ENCODE measurements around the gene SNX30. TPM values are rescaled to one million over a fixed set of nuclear protein-coding genes. Genes with fewer than 3 reads are reported as not detected.

The SNX30 gene
- total RNA-seq, 1 donor from 2014 or later: 67.5 TPM

- peaks cover 9% of the 10 kb centered on the region for H3K9me3 ChIP-seq
- H3K36me3 ChIP-seq: no peaks in the 10 kb centered on the region
- DNase-seq (no peak), ATAC-seq (no peak)
- H3K27ac ChIP-seq: no peak overlapping the region
- peaks cover 18% of the 10 kb centered on the region for H3K4me1 ChIP-seq
- intact Hi-C loops (cut with DNase I): no loop called here
- H3K27me3 ChIP-seq (ENCODE audit: low read depth): no peaks in the 10 kb centered on the region
- no peak for TF ChIP-seq CTCF (IDR thresholded peaks at IDR 0.05)
- H3K4me3 ChIP-seq: no peak overlapping the region
Observed at GRCh38 chr9:112764837-112765236, 14.3 kb downstream of the SNX30 start.

GRCh38 chr9:112765281-112765680 is 14.7 kb downstream of the SNX30 start:
- Histone ChIP-seq H3K4me3 (no peak overlapping the region), H3K4me1 (peaks cover 14% of the 10 kb centered on the region), H3K27ac (no peak overlapping the region), H3K27me3 (ENCODE audit: low read depth) (no peaks in the 10 kb centered on the region), H3K9me3 (peaks cover 9% of the 10 kb centered on the region), H3K36me3 (no peaks in the 10 kb centered on the region)
- no peak for DNase-seq
- intact Hi-C loops (cut with DNase I): no loop called here
- TF ChIP-seq CTCF (IDR thresholded peaks at IDR 0.05): no peak
- no peak for ATAC-seq

DNA sequence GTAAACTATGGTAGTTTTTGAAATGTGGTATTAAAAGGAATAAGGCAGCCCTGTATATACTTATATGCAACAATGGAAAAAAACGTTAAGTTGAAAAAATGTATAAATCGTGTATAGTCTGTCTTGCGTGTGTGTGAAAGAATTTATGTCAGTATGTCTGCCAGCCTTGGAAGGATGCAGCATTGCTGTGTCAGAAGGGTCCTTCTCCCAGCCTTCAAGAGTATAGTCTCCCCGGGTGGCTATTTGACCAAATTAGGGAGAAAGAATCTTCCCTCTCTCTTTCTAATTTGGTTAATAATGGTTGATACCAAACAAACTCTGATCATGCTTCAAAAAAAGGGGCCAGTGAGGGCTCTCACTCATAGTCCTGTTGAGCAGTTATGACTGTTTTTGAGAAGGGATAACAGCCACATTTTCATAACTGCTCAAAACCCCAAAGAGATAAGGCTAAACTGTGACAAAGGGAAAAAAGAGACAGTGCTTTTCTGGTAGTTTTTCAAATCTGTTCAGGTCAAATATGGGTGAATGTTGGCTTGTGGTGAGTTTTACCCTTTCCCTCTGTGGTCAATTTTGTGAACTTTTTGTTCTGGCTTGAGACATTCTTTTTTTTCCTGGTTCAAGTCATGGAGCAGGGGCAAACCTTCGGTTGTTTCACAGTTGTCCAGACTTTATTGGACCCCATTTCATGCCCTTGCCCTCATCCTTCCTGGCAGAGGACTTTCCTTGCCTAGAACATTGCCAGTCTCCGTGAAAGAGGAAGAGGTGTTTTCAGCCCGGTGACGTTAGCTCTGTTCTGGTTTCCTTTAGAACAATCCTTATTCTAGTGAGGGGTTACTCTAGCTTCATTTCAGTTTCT is 21.0 kb downstream of the SNX30 start:
- Histone ChIP-seq H3K36me3 (no peaks in the 10 kb centered on the region), H3K27ac (peak overlapping the region; percentile 21), H3K4me3 (no peak overlapping the region), H3K9me3 (peaks cover under 1% of the 10 kb centered on the region), H3K27me3 (ENCODE audit: low read depth) (no peaks in the 10 kb centered on the region), H3K4me1 (peaks cover 36% of the 10 kb centered on the region)
- intact Hi-C loops (cut with DNase I): no loop called here
- TF ChIP-seq CTCF (IDR thresholded peaks at IDR 0.05): no peak
- DNase-seq: no peak
- ATAC-seq: peak; percentile 53

GRCh38 chr9:112772215-112772509 is 21.6 kb downstream of the SNX30 start:
- no peak for ATAC-seq

DNA sequence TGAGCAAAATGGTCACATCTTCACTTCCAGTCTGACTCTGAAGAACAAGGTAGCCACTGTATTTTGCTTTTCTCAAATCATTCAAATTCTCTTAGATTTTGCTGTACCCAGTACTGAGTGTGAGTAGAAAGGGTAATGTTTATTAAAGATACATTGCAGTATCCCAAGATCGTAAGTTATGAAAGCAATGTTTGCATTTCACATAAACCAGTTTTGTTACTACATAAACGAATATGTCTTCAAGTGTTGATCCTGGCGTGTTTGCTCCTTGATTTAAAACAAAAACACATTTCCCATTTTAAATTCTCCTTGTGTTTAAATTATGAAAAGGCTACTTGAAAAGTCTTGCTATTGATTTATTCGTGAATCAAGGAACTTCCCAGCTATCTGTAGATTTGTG is 22.0 kb downstream of the SNX30 start:
- ATAC-seq (peak in 1 of 2 donors; percentile 19), DNase-seq (no peak)
- intact Hi-C loops (cut with DNase I): no loop called here

More at GRCh38 chr9:112772215-112772509, 21.6 kb downstream of the SNX30 start:
- intact Hi-C loops (cut with DNase I): no loop called here
- Histone ChIP-seq H3K4me1 (peaks cover 36% of the 10 kb centered on the region), H3K9me3 (no peaks in the 10 kb centered on the region), H3K27me3 (ENCODE audit: low read depth) (no peaks in the 10 kb centered on the region), H3K4me3 (no peak overlapping the region), H3K27ac (peak overlapping the region; percentile 21), H3K36me3 (no peaks in the 10 kb centered on the region)
- no peak for TF ChIP-seq CTCF (IDR thresholded peaks at IDR 0.05)
- DNase-seq: no peak

More for the DNA sequence above, 22.0 kb downstream of the SNX30 start:
- Histone ChIP-seq H3K4me1 (peaks cover 36% of the 10 kb centered on the region), H3K27ac (peak overlapping the region; percentile 21), H3K27me3 (ENCODE audit: low read depth) (no peaks in the 10 kb centered on the region), H3K36me3 (no peaks in the 10 kb centered on the region), H3K4me3 (no peak overlapping the region), H3K9me3 (no peaks in the 10 kb centered on the region)
- no peak for TF ChIP-seq CTCF (IDR thresholded peaks at IDR 0.05)

Data from lower lobe of right lung (tissue), 2 donors.